Body of pancreas (tissue), 4 donors: Measurements from ENCODE around the gene TADA2A. TPM values are rescaled to one million over a fixed set of nuclear protein-coding genes. Genes with fewer than 3 reads are reported as not detected.

Experiments used
- ATAC-seq: fragments of 150-250 bp; one replicate; pipeline ENCODE4 v1.9.1; 2016
- DNase-seq, 4 donors: peaks; one replicate each; pipeline ENCODE4 v3.0.0-alpha.2; 2019
- H3K27ac ChIP-seq, 4 donors: fragments of 200-600 bp; sonication (generic); 1 replicate in 3 of 4; 2 replicates in 1 of 4; pipeline versions ENCODE4 v1.5.1 to v1.6.1; 2016 to 2019; ENCODE audit warnings: mild to moderate bottlenecking in 1 of 4, mixed read lengths in 1 of 4, moderate library complexity in 1 of 4
- H3K27me3 ChIP-seq, 2 donors: fragments of 200-600 bp; sonication (generic); one replicate each; pipeline ENCODE4 v1.6.0; 2016; ENCODE audit warnings: mild to moderate bottlenecking in 1 of 2
- H3K36me3 ChIP-seq, 2 donors: fragments of 200-600 bp; sonication (generic); replicated peaks in 1 of 2; 2 replicates each; pipeline ENCODE4 v1.5.1; 2016; ENCODE audit warnings: low read depth in 2 of 2; ENCODE audit not compliant: insufficient read depth in 1 of 2
- H3K4me1 ChIP-seq: fragments of 200-600 bp; sonication (generic); one replicate; pipeline ENCODE4 v1.6.0; 2016
- H3K4me3 ChIP-seq, 2 donors: fragments of 200-600 bp; sonication (generic); 1 replicate in 1 of 2; 2 replicates in 1 of 2; pipeline ENCODE4 v1.5.1; 2016 to 2019
- H3K9me3 ChIP-seq, 3 donors: fragments of 200-600 bp; sonication (generic); 1 replicate in 2 of 3; 2 replicates in 1 of 3; pipeline ENCODE4 v1.5.1; 2016
- POLR2A ChIP-seq, 3 donors: fragments of 450-650 bp; IDR thresholded peaks; one replicate each; pipeline ENCODE4 v1.6.1; 2016; ENCODE audit warnings: antibody characterized with exemption in 3 of 3, mild to moderate bottlenecking in 2 of 3
- WGBS, 2 donors: methylation state at CpG; one replicate each; pipeline ENCODE4 v1.1.5; 2017; 5-methylcytosine and 5-hydroxymethylcytosine counted together
- intact Hi-C: fragments of 100-400 bp; cut with DNase I; formaldehyde crosslinking; loops from one replicate; pipeline ENCODE4 v1.15.1; 2023
- total RNA-seq, 2 donors: library from RNA; depleted of rRNA; stranded (reverse); fragments of >200 nt; gene quantifications; one replicate each; pipeline ENCODE4 v1.1.0, GENCODE V29; 2016
- TF ChIP-seq, protein P1 (sequence below), 7 experiments: fragments of 450-650 bp in 4 of 7; fragments of 200-600 bp in 3 of 7; sonication (generic) in 3 of 7; IDR thresholded peaks; one replicate each; pipeline ENCODE4 v1.5.1; 2016 to 2019; ENCODE audit warnings: antibody characterized with exemption in 7 of 7

The TADA2A gene, protein sequence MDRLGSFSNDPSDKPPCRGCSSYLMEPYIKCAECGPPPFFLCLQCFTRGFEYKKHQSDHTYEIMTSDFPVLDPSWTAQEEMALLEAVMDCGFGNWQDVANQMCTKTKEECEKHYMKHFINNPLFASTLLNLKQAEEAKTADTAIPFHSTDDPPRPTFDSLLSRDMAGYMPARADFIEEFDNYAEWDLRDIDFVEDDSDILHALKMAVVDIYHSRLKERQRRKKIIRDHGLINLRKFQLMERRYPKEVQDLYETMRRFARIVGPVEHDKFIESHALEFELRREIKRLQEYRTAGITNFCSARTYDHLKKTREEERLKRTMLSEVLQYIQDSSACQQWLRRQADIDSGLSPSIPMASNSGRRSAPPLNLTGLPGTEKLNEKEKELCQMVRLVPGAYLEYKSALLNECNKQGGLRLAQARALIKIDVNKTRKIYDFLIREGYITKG
- total RNA-seq = 10 to 100 TPM in 1 of 2 donors, 1 to 10 TPM in 1; 9.9 to 13.5 TPM

DNA sequence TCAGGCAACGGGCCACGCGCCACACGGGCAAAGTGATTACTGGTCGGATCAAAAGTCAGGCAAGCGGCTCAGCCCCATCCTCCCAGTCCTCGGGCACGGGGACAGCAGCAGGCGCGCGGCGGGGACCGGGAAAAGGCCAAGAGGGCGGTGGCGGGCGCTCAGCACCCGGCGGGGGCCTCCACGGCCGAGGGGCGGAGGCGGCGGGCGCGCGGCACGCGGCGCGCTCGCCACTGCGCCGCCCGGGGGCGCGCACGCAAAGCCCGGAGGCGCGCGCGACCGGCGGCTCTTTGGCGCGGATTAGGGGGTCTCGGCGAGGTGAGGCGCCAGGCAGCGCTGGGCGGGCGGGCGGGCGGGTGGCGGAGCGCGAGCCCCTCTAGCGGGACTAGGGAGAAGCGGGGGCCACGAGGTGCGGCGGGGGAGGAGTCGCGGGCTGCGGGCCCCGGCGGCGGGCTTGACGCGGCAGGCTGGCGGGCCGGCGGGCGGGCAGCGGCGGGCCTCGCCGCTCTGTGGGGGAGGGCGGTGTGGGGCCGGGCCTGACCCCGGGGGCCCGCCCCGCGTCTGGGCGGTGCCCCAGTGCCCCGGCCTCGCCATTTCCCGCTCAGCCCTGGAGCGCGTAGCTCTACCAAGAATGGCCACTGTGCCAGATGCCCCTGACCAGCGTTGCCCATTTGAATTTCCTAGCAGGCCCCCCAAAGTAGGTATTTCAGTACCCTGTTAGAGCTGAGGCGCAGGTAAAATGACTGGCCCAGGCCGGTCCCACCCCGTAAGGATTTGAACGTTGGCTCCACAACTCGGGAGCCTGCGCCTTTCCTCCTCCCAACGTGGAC, at the start of gene TADA2A, which contains the start of gene ACACA:
Gene TADA2A, plus strand, starts transcription at position 252 of the 827 bp plus-strand sequence. CDS start 4,480 bp downstream, outside the sequence.
Gene ACACA, minus strand, starts transcription at position 202 of the 827 bp plus-strand sequence. CDS start 537 bp downstream, outside the sequence.
- intact Hi-C loops = loop anchor here (10.0 kb wide), 1 partner anchor 88 kb away; no protein-coding TSS in a partner anchor

DNA sequence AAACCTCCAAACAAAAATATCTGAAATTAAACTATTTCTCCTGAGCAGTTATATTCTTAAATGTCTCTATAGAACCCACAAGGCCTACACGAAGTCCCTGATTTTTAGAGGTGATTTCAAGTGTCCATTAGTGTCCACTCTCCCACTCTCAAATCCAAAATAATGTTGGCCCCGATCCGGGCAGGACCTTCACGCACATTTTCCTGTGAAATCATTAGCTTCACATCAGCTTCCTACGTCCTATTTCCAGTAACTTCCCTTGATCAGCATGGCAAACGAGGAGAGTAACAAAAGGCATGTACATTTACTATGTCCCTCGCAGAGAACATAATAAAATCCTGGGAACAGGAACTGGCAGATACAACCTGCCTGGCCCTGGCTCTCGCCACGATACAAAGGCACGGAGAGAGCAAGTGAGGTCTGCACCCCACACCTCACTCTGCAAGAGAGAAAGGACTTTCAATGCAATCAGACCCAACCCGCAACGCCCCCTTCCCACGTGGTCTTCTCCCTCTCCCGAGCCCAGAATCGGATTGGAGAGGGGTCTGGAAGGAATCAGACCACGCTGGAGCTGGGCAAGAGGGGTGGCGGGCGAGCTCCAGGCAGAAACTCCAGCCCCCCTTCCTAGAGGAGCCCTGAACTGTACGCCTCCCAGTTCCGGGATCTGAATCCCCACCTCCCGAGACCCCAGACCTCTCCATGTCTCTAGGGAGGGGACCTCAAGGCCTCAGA, 48.4 kb upstream of the TADA2A start:
- no peaks in the 10 kb centered on the region for H3K9me3 ChIP-seq
- WGBS, 2 donors = 0 to 1% methylated on average over 10 to 21 of the region's 21 CpGs
- intact Hi-C loops = no loop called here

More for the DNA sequence above, at the start of gene TADA2A, which contains the start of gene ACACA:
- peaks cover 0 to 5% of the 10 kb centered on the region in 2 donors for H3K36me3 ChIP-seq
- DNase-seq (peak; percentile 81 to 86 (median 82)), ATAC-seq (peak; percentile 96)
- no peaks in the 10 kb centered on the region for H3K27me3 ChIP-seq
- H3K4me3 ChIP-seq = peak within 1 kb of the TSS; percentile 30 to 85
- TF ChIP-seq, protein P1, sequence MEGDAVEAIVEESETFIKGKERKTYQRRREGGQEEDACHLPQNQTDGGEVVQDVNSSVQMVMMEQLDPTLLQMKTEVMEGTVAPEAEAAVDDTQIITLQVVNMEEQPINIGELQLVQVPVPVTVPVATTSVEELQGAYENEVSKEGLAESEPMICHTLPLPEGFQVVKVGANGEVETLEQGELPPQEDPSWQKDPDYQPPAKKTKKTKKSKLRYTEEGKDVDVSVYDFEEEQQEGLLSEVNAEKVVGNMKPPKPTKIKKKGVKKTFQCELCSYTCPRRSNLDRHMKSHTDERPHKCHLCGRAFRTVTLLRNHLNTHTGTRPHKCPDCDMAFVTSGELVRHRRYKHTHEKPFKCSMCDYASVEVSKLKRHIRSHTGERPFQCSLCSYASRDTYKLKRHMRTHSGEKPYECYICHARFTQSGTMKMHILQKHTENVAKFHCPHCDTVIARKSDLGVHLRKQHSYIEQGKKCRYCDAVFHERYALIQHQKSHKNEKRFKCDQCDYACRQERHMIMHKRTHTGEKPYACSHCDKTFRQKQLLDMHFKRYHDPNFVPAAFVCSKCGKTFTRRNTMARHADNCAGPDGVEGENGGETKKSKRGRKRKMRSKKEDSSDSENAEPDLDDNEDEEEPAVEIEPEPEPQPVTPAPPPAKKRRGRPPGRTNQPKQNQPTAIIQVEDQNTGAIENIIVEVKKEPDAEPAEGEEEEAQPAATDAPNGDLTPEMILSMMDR (IDR thresholded peaks at IDR 0.05) = peak in 3 of 7 experiments; percentile 34 to 47 (median 44)
- peak; percentile 55 to 78 (median 71) for TF ChIP-seq POLR2A (IDR thresholded peaks at IDR 0.05)
- H3K4me1 ChIP-seq = peaks cover 23% of the 10 kb centered on the region
- no peaks in the 10 kb centered on the region for H3K9me3 ChIP-seq
- 0% methylated on average over 6 to 49 of the region's 98 CpGs for WGBS, 2 donors
- H3K27ac ChIP-seq = peak within 1 kb of the TSS; percentile 76 to 98 (median 86)

DNA sequence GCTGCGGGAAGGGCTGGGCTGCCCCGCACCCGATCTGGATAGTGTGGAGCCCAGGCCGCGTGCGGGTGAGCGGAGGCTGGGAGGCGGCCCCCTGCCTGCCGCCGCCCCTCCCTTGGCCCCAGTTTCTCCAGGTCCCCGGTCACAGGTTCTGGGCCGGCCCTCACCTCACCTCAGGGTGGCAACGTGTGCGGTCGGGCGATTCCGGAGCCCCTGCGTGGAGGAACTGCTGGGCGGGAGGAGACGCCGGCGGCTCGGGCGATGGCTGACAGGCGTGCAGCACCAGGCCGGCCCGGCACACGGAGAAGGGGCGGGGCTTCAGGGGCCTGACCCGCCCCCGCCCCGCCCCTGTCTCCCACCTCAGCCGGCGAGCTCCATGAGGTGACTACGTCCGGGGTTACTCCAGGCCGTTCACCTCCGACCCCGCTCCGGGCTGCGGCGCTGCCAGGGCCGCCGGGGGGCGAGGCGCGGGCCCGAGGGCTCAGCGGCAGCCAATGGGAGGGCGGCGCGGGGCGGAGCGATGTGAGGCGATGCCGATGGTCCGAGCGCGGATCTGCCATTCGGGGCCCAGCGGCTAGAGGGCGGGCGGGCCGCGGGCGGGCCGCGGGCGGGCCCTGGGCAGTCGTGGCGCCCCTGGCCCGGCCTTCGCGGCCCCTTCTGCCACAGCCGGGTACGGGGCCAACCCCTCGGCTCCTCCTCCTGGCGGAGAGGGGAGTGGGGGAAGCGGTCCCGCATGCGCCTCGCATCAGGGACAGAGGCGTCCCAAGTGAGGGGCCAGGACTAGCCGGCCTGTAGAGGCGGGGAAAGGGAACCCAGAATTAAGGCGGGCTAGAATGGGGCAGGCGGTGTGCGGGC, 47.6 kb upstream of the TADA2A start:
- Histone ChIP-seq H3K36me3 (no peaks in the 10 kb centered on the region), H3K27me3 (no peaks in the 10 kb centered on the region), H3K27ac (peak overlapping the region; percentile 71 to 88 (median 85)), H3K4me3 (peak overlapping the region; percentile 85 to 93), H3K4me1 (peaks cover 36% of the 10 kb centered on the region), H3K9me3 (no peaks in the 10 kb centered on the region)
- WGBS, 2 donors = 0% methylated on average over 66 of the region's 88 CpGs; no CpG with 5 or more reads in 1 of the 2 donors
- intact Hi-C loops = no loop called here
- ATAC-seq (peak; percentile 95), DNase-seq (peak; percentile 95 to 98 (median 96))
- TF ChIP-seq POLR2A (IDR thresholded peaks at IDR 0.05) = peak; percentile 52 to 62 (median 60)
- TF ChIP-seq, protein P1 (IDR thresholded peaks at IDR 0.05) = peak in 6 of 7 experiments; percentile 13 to 60 (median 25)

More for the DNA sequence above, 48.4 kb upstream of the TADA2A start:
- peak; percentile 46 to 69 (median 54) for DNase-seq
- peak; percentile 7 for ATAC-seq
- Histone ChIP-seq H3K4me1 (peaks cover 36% of the 10 kb centered on the region), H3K4me3 (peak overlapping the region; percentile 85 to 93), H3K36me3 (no peaks in the 10 kb centered on the region), H3K27ac (peak overlapping the region; percentile 68 to 88 (median 85)), H3K27me3 (no peaks in the 10 kb centered on the region)
- TF ChIP-seq, protein P1 (IDR thresholded peaks at IDR 0.05) = no peak
- TF ChIP-seq POLR2A (IDR thresholded peaks at IDR 0.05) = peak in 1 of 3 donors; percentile 39
